ENCODE measurements around the gene APCS. TPM values are rescaled to one million over a fixed set of nuclear protein-coding genes. Genes with fewer than 3 reads are reported as not detected.

Gene APCS
- total RNA-seq, 1 donor from 2014 or later, result not detected

Other genes with a start within 250 kb of the APCS start
- not detected in 2 replicates for gene OR10J4, start 155.6 kb upstream of the APCS start, total RNA-seq
- gene OR10J1, start 148.1 kb upstream of the APCS start, total RNA-seq, result not detected in 2 replicates
- gene OR10J5, start 51.8 kb upstream of the APCS start, total RNA-seq, result not detected in 2 replicates
- gene CRP, start 126.8 kb downstream of the APCS start, total RNA-seq, result not detected in 2 replicates
- gene DUSP23, start 193.1 kb downstream of the APCS start, total RNA-seq, result 12.8 and 13.0 TPM in 2 replicates
- gene FCRL6, start 214.5 kb downstream of the APCS start, total RNA-seq, result 0.34 and 0.49 TPM in 2 replicates
- gene SLAMF8, start 239.0 kb downstream of the APCS start, total RNA-seq, result 0.83 and 1.4 TPM in 2 replicates

Data from T-helper 1 cell treated with Interleukin-12 subunit alpha and Interleukin-12 subunit beta and Interleukin-4 antibody, amounts not matched to agents 30 ng/mL and 1 ng/mL, for 36 hours (primary cell).